Endothelial cell (in vitro differentiated cells): ENCODE results near the gene DDHD1. TPM values are rescaled to one million over a fixed set of nuclear protein-coding genes. Genes with fewer than 3 reads are reported as not detected.

Experiments used
- DNase-seq: peaks from one replicate; pipeline ENCODE4 v3.0.0; 2021; ENCODE audit warnings: low spot score
- H3K27ac Mint-ChIP-seq: one replicate; pipeline ENCODE4 v1.8.0; 2021; ENCODE audit warnings: mixed read lengths, inconsistent platforms; ENCODE audit not compliant: unreplicated experiment
- H3K27me3 Mint-ChIP-seq: one replicate; pipeline ENCODE4 v1.8.0; 2021; ENCODE audit warnings: mild to moderate bottlenecking, moderate library complexity, mixed read lengths, inconsistent platforms; ENCODE audit not compliant: unreplicated experiment
- H3K36me3 Mint-ChIP-seq: one replicate; pipeline ENCODE4 v1.8.0; 2021; ENCODE audit warnings: mild to moderate bottlenecking, low read depth, mixed read lengths, inconsistent platforms; ENCODE audit not compliant: unreplicated experiment
- H3K4me1 Mint-ChIP-seq: one replicate; pipeline ENCODE4 v1.8.0; 2021; ENCODE audit warnings: mild to moderate bottlenecking, mixed read lengths, inconsistent platforms; ENCODE audit not compliant: unreplicated experiment
- H3K4me3 Mint-ChIP-seq: one replicate; pipeline ENCODE4 v1.8.0; 2021; ENCODE audit warnings: mild to moderate bottlenecking, mixed read lengths, inconsistent platforms; ENCODE audit not compliant: unreplicated experiment
- H3K9me3 Mint-ChIP-seq: one replicate; pipeline ENCODE4 v1.8.0; 2021; ENCODE audit warnings: mixed read lengths, inconsistent platforms; ENCODE audit not compliant: unreplicated experiment
- CTCF ChIP-seq: fragments of 200-600 bp; sonication (generic); IDR thresholded peaks from one replicate; pipeline ENCODE4 v1.5.0; 2021; ENCODE audit warnings: antibody characterized with exemption; ENCODE audit not compliant: unreplicated experiment
- long read RNA-seq: library from polyadenylated mRNA; unstranded; transcript quantifications from one replicate; pipeline ENCODE4 v2.0.0, GENCODE V29; 2020; ENCODE audit not compliant: unreplicated experiment
- total RNA-seq: library from RNA; stranded (reverse); fragmentation: NEBNext Ultra II Directional; extraction: Animal tissue kit (Norgen Biotek cat#: 25700); gene quantifications from one replicate; pipeline ENCODE4 v1.2.1, GENCODE V29; 2021; ENCODE audit not compliant: unreplicated experiment

Gene DDHD1
- total RNA-seq = 4.1 TPM
- long read RNA-seq = 0 reads

- TF ChIP-seq CTCF = no peak
- H3K27ac Mint-ChIP-seq = no peak within 1 kb of the TSS
- peaks cover 14% of the 10 kb centered on the region for H3K4me1 Mint-ChIP-seq
- H3K36me3 Mint-ChIP-seq = no peaks in the 10 kb centered on the region
- H3K27me3 Mint-ChIP-seq = peaks cover 10% of the 10 kb centered on the region
- H3K9me3 Mint-ChIP-seq = no peaks in the 10 kb centered on the region
- peak; percentile 60 for DNase-seq
- peak within 1 kb of the TSS; percentile 95 for H3K4me3 Mint-ChIP-seq
These were observed at the start of gene DDHD1 for GRCh38 chr14:53152887-53153701. DDHD1 (minus strand) TSS chr14:53153323; CDS start chr14:53153098, 225 bp downstream.

- Mint-ChIP-seq H3K4me1 (no peaks in the 10 kb centered on the region), H3K36me3 (no peaks in the 10 kb centered on the region), H3K27ac (no peak overlapping the region), H3K4me3 (no peak overlapping the region), H3K27me3 (peaks cover 1% of the 10 kb centered on the region), H3K9me3 (no peaks in the 10 kb centered on the region)
- no peak for TF ChIP-seq CTCF
- no peak for DNase-seq
These were observed 42.8 kb upstream of the DDHD1 start for GRCh38 chr14:53195949-53196348.

GRCh38 chr14:53193193-53193592 lies 40.1 kb upstream of the DDHD1 start:
- H3K36me3 Mint-ChIP-seq = no peaks in the 10 kb centered on the region
- H3K27ac Mint-ChIP-seq = no peak overlapping the region

GRCh38 chr14:53192052-53192760 lies 39.1 kb upstream of the DDHD1 start:
- no peaks in the 10 kb centered on the region for H3K27me3 Mint-ChIP-seq
- H3K9me3 Mint-ChIP-seq = no peaks in the 10 kb centered on the region
- H3K27ac Mint-ChIP-seq = no peak overlapping the region
- H3K4me1 Mint-ChIP-seq = no peaks in the 10 kb centered on the region
- no peaks in the 10 kb centered on the region for H3K36me3 Mint-ChIP-seq
- H3K4me3 Mint-ChIP-seq = no peak overlapping the region
- TF ChIP-seq CTCF = no peak
- no peak for DNase-seq

More at GRCh38 chr14:53193193-53193592, 40.1 kb upstream of the DDHD1 start:
- Mint-ChIP-seq H3K4me1 (no peaks in the 10 kb centered on the region), H3K4me3 (no peak overlapping the region), H3K27me3 (no peaks in the 10 kb centered on the region), H3K9me3 (no peaks in the 10 kb centered on the region)
- no peak for TF ChIP-seq CTCF
- no peak for DNase-seq

GRCh38 chr14:53190938-53191337 lies 37.8 kb upstream of the DDHD1 start:
- H3K36me3 Mint-ChIP-seq = no peaks in the 10 kb centered on the region
- no peaks in the 10 kb centered on the region for H3K27me3 Mint-ChIP-seq

More at GRCh38 chr14:53190938-53191337, 37.8 kb upstream of the DDHD1 start:
- Mint-ChIP-seq H3K4me1 (no peaks in the 10 kb centered on the region), H3K4me3 (no peak overlapping the region), H3K27ac (peak overlapping the region; percentile 38), H3K9me3 (no peaks in the 10 kb centered on the region)
- no peak for DNase-seq
- TF ChIP-seq CTCF = no peak
